ENCODE data around the gene BRME1. TPM values are rescaled to one million over a fixed set of nuclear protein-coding genes. Genes with fewer than 3 reads are reported as not detected.

The BRME1 gene
- total RNA-seq, 4 donors from 2014 or later = 7.4 to 73.1 (median 41.2) TPM

- H3K4me1 ChIP-seq = peaks cover 0 to 27% (median 19%) of the 10 kb centered on the region in 4 donors
- no peaks in the 10 kb centered on the region for H3K36me3 ChIP-seq
- H3K27ac ChIP-seq = peak overlapping the region in 1 of 4 donors; percentile 25
- TF ChIP-seq CTCF (IDR thresholded peaks at IDR 0.05) = no peak
- TF ChIP-seq POLR2A (IDR thresholded peaks at IDR 0.05) = no peak
- H3K27me3 ChIP-seq = no peaks in the 10 kb centered on the region
- H3K4me3 ChIP-seq = no peak overlapping the region
- no peak for DNase-seq
- no peaks in the 10 kb centered on the region for H3K9me3 ChIP-seq
Observed at GRCh38 chr19:13864046-13864666, 41.8 kb downstream of the BRME1 start.

GRCh38 chr19:13861714-13862531 lies 44.0 kb downstream of the BRME1 start:
- TF ChIP-seq POLR2A (IDR thresholded peaks at IDR 0.05) (peak; percentile 10 to 46), CTCF (IDR thresholded peaks at IDR 0.05) (peak; percentile 98 to 99 (median 99))
- H3K4me3 ChIP-seq = peak overlapping the region; percentile 47 to 61 (median 52)
- H3K27me3 ChIP-seq = no peaks in the 10 kb centered on the region
- no peaks in the 10 kb centered on the region for H3K36me3 ChIP-seq
- H3K27ac ChIP-seq = peak overlapping the region; percentile 83 to 90 (median 84)
- H3K9me3 ChIP-seq = no peaks in the 10 kb centered on the region
- peaks cover 0 to 27% (median 19%) of the 10 kb centered on the region in 4 donors for H3K4me1 ChIP-seq
- DNase-seq = peak; percentile 90 to 97 (median 96)

GRCh38 chr19:13861392-13861713 lies 44.6 kb downstream of the BRME1 start:
- H3K4me3 ChIP-seq = peak overlapping the region; percentile 47 to 61 (median 52)
- no peak for DNase-seq
- peaks cover 0 to 25% (median 18%) of the 10 kb centered on the region in 4 donors for H3K4me1 ChIP-seq
- no peaks in the 10 kb centered on the region for H3K27me3 ChIP-seq
- TF ChIP-seq POLR2A (IDR thresholded peaks at IDR 0.05) (no peak), CTCF (IDR thresholded peaks at IDR 0.05) (no peak)
- no peaks in the 10 kb centered on the region for H3K36me3 ChIP-seq
- H3K27ac ChIP-seq = peak overlapping the region; percentile 83 to 90 (median 84)
- no peaks in the 10 kb centered on the region for H3K9me3 ChIP-seq

GRCh38 chr19:13860679-13861391 lies 45.1 kb downstream of the BRME1 start:
- H3K4me1 ChIP-seq = peaks cover 0 to 21% (median 14%) of the 10 kb centered on the region in 4 donors
- no peaks in the 10 kb centered on the region for H3K9me3 ChIP-seq
- H3K27ac ChIP-seq = peak overlapping the region; percentile 83 to 90 (median 84)
- no peak for TF ChIP-seq CTCF (IDR thresholded peaks at IDR 0.05)
- no peak for TF ChIP-seq POLR2A (IDR thresholded peaks at IDR 0.05)
- no peak overlapping the region for H3K4me3 ChIP-seq
- H3K36me3 ChIP-seq = no peaks in the 10 kb centered on the region
- DNase-seq = no peak
- no peaks in the 10 kb centered on the region for H3K27me3 ChIP-seq

GRCh38 chr19:13859361-13859880 lies 46.5 kb downstream of the BRME1 start:
- no peak for TF ChIP-seq POLR2A (IDR thresholded peaks at IDR 0.05)
- no peak for TF ChIP-seq CTCF (IDR thresholded peaks at IDR 0.05)
- DNase-seq = no peak

More at GRCh38 chr19:13859361-13859880, 46.5 kb downstream of the BRME1 start:
- Histone ChIP-seq H3K4me3 (no peak overlapping the region), H3K27ac (no peak overlapping the region), H3K9me3 (no peaks in the 10 kb centered on the region), H3K27me3 (no peaks in the 10 kb centered on the region), H3K4me1 (peaks cover 0 to 22% (median 8%) of the 10 kb centered on the region in 4 donors), H3K36me3 (no peaks in the 10 kb centered on the region)

All from Peyer's patch (tissue), 4 donors.